ENCODE data around the gene HAL.
A peak's percentile ranks its signal among the peaks of the same experiment; 100 is the strongest.

HAL gene, protein sequence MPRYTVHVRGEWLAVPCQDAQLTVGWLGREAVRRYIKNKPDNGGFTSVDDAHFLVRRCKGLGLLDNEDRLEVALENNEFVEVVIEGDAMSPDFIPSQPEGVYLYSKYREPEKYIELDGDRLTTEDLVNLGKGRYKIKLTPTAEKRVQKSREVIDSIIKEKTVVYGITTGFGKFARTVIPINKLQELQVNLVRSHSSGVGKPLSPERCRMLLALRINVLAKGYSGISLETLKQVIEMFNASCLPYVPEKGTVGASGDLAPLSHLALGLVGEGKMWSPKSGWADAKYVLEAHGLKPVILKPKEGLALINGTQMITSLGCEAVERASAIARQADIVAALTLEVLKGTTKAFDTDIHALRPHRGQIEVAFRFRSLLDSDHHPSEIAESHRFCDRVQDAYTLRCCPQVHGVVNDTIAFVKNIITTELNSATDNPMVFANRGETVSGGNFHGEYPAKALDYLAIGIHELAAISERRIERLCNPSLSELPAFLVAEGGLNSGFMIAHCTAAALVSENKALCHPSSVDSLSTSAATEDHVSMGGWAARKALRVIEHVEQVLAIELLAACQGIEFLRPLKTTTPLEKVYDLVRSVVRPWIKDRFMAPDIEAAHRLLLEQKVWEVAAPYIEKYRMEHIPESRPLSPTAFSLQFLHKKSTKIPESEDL

DNA sequence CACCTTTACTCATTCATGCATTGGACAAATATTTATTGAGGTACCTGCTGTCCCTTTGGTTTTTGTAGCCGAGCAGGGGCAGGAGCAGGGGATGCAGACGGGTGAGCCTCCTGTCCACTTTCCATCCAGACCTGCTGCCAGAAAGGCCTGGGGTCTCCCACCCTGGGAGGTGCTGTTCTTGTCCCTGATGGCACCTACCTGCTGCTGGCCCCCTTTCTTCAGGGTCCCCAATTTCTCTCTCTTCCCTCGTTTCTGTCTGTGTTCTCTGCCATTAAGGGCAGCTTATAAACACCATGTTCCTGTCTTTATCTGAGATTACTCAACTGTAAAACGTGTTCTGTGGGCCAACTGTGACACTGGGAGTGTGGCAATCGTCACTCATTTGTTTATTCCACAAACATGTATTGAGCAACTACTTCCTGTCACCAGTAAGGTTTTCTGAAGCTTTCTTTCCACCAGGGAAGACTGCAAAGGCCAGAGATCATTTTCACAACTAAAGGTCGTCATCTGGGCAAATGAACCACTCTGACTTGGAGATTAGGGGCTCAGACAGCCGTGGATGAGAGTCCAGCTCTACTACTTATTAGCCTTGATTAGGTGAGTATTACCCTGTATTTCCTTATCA is at the start of gene HAL:
TSS of gene HAL (minus strand) at position 311 of the 625 bp plus-strand sequence. CDS start 434 bp downstream, outside the sequence.
- H3K9me3 Mint-ChIP-seq, result no peaks in the 10 kb centered on the region
- peaks cover 6% of the 10 kb centered on the region for H3K4me1 Mint-ChIP-seq
- H3K4me3 Mint-ChIP-seq, result no peak within 1 kb of the TSS
- peaks cover 8% of the 10 kb centered on the region for H3K36me3 Mint-ChIP-seq
- no peak within 1 kb of the TSS for H3K27ac Mint-ChIP-seq
- H3K27me3 Mint-ChIP-seq, result no peaks in the 10 kb centered on the region

DNA sequence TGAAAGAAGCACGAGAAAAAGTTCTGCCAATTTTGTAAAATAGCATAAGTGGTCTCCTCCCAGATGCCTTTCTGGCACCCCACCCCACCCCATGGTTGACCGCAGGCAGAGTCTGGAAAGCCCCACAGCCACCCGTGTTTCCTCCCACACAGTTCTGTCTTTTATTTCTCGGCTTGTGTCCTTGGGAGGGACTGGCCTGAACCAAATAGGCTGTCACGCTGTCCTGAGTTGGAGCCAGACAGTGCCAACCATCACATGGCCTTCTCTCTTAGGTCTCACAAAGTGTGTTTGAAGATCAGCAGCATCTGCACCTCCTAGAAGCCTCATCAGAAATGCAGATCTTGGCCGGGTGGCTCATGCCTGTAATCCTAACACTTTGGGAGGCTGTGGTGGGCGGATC is 49.4 kb upstream of the HAL start:
- Mint-ChIP-seq H3K36me3 (no peaks in the 10 kb centered on the region), H3K4me1 (peaks cover 55% of the 10 kb centered on the region), H3K4me3 (no peak overlapping the region), H3K27me3 (no peaks in the 10 kb centered on the region), H3K9me3 (no peaks in the 10 kb centered on the region), H3K27ac (no peak overlapping the region)

DNA sequence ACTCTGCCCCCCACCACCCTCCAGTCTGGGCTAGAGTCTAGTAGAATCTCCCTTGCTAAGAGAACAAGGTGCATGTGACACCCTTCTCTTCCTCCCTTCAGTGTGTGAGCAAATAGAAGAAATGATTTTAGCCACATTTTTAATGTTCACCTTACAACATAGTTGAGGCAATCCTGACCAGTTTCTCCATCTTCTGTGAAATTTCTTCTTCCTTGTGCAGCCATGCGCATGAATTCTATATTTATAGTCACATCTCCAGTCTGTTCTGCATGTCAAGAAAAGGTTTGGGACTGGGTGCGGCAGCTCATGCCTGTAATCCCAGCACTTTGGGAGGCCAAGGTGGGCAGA is 48.8 kb upstream of the HAL start:
- Mint-ChIP-seq H3K27ac (peak overlapping the region; percentile 37), H3K36me3 (no peaks in the 10 kb centered on the region), H3K27me3 (no peaks in the 10 kb centered on the region), H3K4me3 (no peak overlapping the region), H3K4me1 (peaks cover 55% of the 10 kb centered on the region), H3K9me3 (no peaks in the 10 kb centered on the region)

DNA sequence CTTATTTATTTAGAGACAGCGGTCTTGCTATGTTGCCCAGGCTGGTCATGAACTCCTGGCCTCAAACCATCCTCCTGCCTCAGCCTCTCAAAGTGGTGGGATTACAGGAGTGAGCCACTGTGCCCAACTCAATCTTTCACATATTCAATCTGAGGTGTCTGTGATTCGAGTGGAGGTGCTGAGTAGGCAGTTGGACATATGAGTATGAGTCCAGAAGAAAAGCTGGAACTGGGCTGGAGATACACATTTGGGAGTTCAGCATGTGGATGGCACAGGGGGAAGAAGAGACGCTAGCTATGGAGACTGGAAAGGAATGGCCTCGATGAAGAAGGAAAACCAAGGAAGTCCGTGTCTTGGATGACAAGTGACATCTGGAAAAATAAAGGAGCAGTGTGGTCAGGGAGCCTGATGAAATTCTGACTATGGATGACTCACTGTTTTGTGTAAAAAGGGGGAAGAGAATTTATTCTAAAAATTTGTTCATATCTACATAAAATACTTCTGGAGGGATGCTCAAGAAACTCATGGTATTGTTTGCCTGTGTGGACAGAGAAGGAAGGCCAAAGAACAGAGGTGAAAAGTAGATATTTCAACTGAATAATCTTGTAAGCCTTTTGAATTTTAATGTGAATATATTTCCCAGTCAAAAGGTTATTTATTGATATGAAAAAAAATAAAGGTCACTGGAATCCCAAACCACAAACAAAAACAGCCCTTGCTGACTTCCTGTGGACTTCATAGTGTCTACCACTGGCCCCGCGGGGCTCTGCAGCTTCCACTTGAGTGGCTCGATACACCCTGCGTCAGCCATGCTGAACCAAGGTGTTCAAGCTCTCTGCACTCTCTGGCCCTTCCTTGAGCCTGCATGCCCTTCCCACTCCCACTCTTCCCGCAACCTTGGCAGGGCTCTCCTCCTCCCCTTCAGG is 48.1 kb upstream of the HAL start:
- H3K4me3 Mint-ChIP-seq, result no peak overlapping the region
- no peaks in the 10 kb centered on the region for H3K9me3 Mint-ChIP-seq
- H3K36me3 Mint-ChIP-seq, result no peaks in the 10 kb centered on the region
- H3K27me3 Mint-ChIP-seq, result no peaks in the 10 kb centered on the region
- H3K27ac Mint-ChIP-seq, result peak overlapping the region; percentile 68
- H3K4me1 Mint-ChIP-seq, result peaks cover 52% of the 10 kb centered on the region

DNA sequence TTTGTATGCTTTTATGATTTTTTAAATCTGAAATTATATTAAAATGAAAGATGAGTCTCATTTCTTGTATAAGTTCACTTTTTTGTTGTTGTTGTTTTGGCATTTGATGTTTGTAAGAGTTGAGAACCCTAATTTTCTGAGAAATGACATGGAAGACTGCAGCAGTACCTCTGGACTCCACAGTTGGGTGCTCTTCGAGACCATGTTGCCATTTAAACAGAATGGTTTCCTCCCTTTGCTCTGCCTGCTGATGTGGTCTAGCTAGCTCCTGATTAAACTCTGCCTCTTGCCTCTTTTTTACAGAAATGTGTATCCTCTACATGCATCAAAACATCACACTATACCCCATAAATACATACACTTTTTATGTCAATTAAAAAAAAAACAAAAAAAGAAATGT is 45.0 kb upstream of the HAL start:
- Mint-ChIP-seq H3K9me3 (no peaks in the 10 kb centered on the region), H3K4me3 (no peak overlapping the region), H3K4me1 (peaks cover 21% of the 10 kb centered on the region), H3K36me3 (no peaks in the 10 kb centered on the region), H3K27me3 (no peaks in the 10 kb centered on the region), H3K27ac (no peak overlapping the region)

DNA sequence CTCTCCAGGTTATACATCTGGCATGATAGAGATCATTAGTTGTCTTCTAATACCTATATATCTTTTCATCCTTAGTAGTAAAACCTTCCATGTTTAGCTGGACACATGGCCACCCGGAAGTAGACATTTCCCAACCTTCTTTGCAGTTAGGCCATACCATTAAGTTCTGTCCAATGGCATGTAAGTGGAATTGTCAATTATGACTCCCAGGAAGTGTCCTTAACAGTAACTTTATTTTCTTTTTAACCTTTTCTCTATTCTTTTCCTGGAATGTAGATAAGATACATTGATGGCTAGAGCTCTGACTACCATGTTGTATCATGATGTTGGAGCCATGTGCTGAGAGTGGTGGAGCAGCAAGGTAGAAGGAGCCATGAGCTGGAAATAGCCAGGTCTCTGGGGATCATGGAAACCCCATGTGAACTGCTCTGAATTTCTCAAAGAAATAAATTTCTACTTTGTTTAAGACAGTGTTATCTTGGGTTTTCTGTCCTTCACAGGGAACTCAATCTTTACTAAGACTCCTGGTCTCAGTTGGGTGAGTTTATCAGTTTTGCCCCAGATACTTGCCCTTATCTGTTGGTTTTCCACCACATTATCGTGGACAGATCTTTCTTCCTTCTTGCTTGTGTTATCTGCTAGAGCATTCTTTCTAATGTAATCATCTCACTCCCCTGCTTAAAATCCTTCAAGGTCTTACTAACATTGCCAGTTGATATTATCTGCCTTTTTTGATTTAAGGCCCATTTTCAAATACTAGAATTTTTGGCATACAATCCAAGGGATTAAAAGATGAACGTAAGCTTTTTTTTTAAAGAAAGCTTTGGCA is 44.4 kb upstream of the HAL start:
- Mint-ChIP-seq H3K27me3 (no peaks in the 10 kb centered on the region), H3K9me3 (no peaks in the 10 kb centered on the region), H3K4me3 (no peak overlapping the region), H3K4me1 (peaks cover 18% of the 10 kb centered on the region), H3K36me3 (no peaks in the 10 kb centered on the region), H3K27ac (no peak overlapping the region)

DNA sequence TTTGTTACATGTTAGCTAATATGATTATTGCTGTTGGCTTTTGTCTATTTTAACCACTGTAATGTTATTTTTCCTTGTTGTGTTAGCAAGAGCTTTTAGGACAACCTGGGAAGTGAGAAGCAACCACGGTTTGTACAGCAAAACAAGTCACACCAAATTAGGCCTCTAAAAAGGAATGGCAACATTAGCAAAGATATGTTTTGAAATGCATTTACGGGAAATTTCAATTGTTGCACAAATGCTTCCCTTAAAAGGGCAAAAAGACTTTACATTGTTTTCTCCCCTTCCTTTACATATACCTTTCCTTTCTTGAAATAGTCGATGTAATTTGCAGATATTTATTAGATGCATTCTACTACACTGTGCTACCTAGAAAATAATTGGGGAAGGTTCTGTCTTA is 43.4 kb upstream of the HAL start:
- Mint-ChIP-seq H3K9me3 (no peaks in the 10 kb centered on the region), H3K27me3 (no peaks in the 10 kb centered on the region)

DNA sequence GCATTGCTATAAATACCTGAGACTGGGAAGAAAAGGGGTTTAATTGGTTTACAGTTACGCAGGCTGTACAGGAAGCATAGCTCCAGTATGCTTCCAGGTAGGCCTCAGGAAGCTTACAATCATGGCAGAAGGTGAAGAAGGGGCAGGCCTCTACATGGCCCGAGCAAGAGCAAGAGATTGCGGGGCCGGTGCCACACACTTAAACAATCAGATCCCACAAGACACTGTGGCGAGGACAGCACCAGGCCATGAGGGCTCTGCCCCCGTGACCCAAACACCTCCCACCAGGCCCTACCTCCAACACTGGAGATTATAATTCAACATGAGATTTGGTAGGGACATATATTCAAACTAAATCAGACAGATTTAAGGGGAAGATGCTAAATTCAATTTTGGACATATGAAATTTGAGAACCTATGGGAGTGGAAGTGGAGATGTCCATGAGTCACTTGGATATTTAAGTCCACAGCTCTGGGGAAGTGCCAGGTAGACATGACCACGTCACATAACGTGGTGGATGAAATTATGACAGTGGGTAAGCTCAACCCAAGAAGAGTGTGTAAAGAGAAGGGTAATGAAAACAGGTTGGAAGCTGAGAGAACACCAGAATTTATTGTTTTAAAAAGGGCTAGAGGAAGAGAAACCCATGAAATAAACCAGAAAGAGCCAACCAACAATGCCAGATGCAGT is 40.8 kb upstream of the HAL start:
- H3K36me3 Mint-ChIP-seq, result no peaks in the 10 kb centered on the region

More for the DNA sequence above, 43.4 kb upstream of the HAL start:
- no peaks in the 10 kb centered on the region for H3K36me3 Mint-ChIP-seq
- H3K4me3 Mint-ChIP-seq, result no peak overlapping the region
- no peak overlapping the region for H3K27ac Mint-ChIP-seq
- peaks cover 11% of the 10 kb centered on the region for H3K4me1 Mint-ChIP-seq

DNA sequence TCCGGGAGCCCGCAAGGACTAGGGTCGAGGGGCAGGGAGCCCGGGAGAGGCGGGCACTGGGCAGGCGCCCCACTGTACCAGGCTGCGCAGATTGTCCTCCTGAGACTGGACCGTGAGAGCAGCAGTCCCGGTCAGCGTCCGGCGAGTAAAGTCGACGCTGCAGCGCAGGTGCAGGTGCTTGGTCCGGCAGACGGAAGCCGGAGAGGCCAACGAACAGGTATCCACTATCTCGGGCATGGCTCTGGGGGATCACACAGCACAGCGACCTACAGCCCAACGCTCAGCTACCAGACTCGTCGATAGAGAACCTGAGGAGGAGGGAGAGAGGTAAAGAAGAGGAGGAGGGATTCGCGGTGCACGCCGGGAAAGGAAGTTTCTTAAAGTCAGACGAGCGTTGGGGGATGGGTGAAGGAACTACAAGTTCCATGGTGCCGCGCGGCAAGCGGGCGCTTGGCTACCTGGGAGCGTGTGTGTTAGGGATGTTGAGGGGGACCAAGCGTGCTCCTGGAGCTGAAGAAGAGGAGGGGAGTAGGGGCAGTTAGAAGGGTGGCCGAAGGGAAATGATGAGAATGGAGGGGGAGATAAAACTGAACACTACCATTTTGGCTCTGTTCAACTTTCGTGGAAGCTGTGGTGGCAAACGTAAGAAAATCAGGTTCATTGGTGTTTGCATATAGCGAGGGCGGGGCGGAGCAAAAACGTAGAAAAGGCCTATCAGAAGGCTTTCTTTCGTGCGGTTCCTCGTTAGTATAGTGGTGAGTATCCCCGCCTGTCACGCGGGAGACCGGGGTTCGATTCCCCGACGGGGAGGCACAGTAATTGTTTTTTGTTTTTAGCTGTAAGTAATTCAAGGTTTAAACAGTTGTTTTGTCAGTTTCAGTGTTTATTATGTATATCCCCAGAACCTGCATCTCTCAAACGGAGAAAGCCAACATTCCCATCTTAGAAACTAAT is 39.4 kb upstream of the HAL start, which contains the start of gene LTA4H:
TSS of gene LTA4H (minus strand) at position 305 of the 954 bp plus-strand sequence. CDS start at position 237, 68 bp downstream.
- no peaks in the 10 kb centered on the region for H3K36me3 Mint-ChIP-seq
- no peaks in the 10 kb centered on the region for H3K9me3 Mint-ChIP-seq
- H3K4me3 Mint-ChIP-seq, result no peak within 1 kb of the TSS
- peaks cover 17% of the 10 kb centered on the region for H3K4me1 Mint-ChIP-seq
- no peaks in the 10 kb centered on the region for H3K27me3 Mint-ChIP-seq
- no peak within 1 kb of the TSS for H3K27ac Mint-ChIP-seq

More for the DNA sequence above, 40.8 kb upstream of the HAL start:
- H3K27ac Mint-ChIP-seq, result no peak overlapping the region
- H3K4me3 Mint-ChIP-seq, result no peak overlapping the region
- H3K4me1 Mint-ChIP-seq, result peaks cover 10% of the 10 kb centered on the region
- H3K9me3 Mint-ChIP-seq, result no peaks in the 10 kb centered on the region
- H3K27me3 Mint-ChIP-seq, result no peaks in the 10 kb centered on the region

DNA sequence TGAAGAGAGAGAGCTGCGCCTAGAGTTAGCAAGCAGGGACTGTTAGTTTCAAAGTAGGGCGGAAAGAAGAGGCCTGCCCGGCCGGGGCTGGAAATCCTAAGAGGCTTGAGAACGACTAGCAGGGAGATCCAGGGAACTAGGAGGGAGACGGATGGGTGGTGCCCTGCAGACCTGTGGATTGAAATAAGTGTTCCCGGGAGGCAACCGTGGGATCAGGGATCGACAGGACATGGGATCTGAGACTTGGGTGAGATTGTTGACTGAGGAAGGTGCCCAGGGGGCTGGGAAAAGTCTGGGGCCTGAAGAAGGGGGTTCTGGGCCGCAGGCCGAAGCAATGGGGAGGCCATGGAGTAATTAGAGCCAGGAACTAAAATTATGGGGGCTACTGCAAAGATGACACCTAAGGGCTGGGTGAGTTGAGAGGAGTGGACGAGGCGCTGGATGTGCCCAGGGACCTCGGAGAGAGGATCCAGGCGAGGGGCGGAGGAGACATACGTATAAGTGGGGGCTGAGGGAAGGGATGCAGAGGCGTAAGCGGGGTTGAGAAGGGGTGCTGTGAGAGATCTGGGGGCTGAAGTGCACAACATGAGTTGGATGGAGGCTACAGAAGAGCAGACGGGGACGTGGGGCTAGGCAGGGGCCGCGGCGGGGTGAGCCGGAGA is 38.6 kb upstream of the HAL start:
- Mint-ChIP-seq H3K27ac (no peak overlapping the region), H3K4me3 (no peak overlapping the region), H3K4me1 (peaks cover 25% of the 10 kb centered on the region), H3K36me3 (no peaks in the 10 kb centered on the region), H3K9me3 (no peaks in the 10 kb centered on the region), H3K27me3 (no peaks in the 10 kb centered on the region)

DNA sequence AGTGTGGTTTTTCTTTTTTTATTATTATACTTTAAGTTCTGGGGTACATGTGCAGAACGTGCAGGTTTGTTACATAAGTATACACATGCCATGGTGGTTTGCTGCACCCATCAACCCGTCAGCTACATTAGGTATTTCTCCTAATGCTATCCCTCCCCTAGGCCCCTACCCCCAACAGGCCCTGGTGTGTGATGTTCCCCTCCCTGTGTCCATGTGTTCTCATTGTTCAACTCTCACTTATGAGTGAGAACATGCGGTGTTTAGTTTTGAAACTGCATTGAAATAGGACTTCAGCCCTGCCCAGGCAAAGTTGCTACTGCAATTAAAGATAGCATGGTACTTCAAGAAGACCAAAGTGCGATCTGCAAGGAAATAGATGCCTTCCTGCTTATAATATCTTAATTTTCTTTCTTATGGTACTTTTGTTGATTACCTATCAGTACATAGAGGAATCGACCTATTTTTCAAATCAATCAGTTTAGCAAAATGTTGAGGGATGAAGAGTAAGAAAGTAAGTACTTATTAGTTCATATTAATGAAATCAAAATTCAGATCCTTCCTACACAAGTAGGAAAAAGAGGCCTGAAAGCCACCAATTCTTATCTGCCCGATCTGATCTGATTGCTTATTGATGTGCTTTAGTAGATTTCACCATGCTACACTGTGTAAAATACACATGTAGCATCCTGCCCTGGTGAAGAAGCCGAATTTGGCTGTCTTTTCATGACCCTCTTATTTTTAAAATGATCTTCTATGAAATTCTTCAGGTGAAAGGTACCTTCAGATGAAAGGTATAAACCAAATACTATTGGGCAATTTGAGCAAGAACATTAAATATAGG is 37.6 kb upstream of the HAL start:
- Mint-ChIP-seq H3K27me3 (no peaks in the 10 kb centered on the region), H3K27ac (no peak overlapping the region), H3K9me3 (no peaks in the 10 kb centered on the region), H3K4me1 (peaks cover 29% of the 10 kb centered on the region), H3K36me3 (no peaks in the 10 kb centered on the region), H3K4me3 (no peak overlapping the region)

DNA sequence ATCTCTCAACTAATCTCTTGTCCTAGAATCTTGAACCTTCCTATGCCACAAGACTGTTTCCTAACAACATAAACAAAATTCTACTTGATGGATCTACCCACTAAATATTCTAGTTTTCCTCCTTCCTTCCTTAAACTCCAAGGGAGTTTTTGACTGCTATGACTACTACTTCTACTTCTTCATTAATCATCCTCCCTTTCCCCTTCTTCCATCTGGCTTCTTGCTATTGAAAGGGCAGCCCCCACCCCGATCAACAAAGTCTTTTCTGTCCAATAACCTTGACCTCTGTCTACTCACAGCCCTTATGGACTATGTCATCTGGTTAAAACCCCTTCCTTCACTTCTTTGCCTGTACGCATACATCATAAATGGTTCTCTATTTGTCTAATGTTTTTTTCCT is 33.7 kb upstream of the HAL start:
- Mint-ChIP-seq H3K27ac (no peak overlapping the region), H3K9me3 (no peaks in the 10 kb centered on the region), H3K4me3 (no peak overlapping the region), H3K4me1 (peaks cover 29% of the 10 kb centered on the region), H3K36me3 (peaks cover 2% of the 10 kb centered on the region), H3K27me3 (no peaks in the 10 kb centered on the region)

Data from activated naive CD4-positive, alpha-beta T cell treated with anti-CD3 and anti-CD28 coated beads, Interleukin-2, amount 50 U/mL, for 24 hours (primary cell).